Uterus (tissue), 2 donors: ENCODE measurements around the gene SMAD3.

Source experiments
- POLR2A ChIP-seq, 2 donors: fragments of 450-650 bp; IDR thresholded peaks; one replicate each; pipeline ENCODE4 v1.6.1; 2016; ENCODE audit warnings: antibody characterized with exemption in 2 of 2, mild to moderate bottlenecking in 1 of 2, moderate library complexity in 1 of 2
- TF ChIP-seq, protein P1 (sequence below), 4 experiments: fragments of 200-600 bp in 2 of 4; fragments of 450-650 bp in 2 of 4; sonication (generic) in 2 of 4; IDR thresholded peaks; one replicate each; pipeline ENCODE4 v1.5.1; 2016 to 2019; ENCODE audit warnings: antibody characterized with exemption in 4 of 4, mild to moderate bottlenecking in 2 of 4, moderate library complexity in 1 of 4

DNA sequence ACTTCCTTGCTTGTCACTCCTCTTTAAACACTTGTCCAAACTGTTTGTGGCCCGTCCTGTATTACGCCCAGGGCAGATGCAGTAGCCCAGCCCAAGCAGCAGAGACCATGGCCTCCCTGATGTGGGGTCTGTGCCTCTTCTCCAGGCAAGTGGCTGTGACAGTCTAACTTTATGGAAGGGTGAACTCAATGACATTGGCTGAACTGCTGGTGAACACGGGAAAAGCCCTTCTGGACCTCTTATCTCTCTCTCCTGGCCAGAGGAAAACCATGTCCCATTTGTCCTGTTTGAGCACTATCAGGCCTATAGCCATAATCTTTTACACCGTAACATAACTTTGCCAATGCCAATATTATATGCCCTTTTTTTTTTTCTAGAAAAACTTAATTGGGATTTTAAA lies 67.6 kb downstream of the SMAD3 start:
- TF ChIP-seq, protein P1, sequence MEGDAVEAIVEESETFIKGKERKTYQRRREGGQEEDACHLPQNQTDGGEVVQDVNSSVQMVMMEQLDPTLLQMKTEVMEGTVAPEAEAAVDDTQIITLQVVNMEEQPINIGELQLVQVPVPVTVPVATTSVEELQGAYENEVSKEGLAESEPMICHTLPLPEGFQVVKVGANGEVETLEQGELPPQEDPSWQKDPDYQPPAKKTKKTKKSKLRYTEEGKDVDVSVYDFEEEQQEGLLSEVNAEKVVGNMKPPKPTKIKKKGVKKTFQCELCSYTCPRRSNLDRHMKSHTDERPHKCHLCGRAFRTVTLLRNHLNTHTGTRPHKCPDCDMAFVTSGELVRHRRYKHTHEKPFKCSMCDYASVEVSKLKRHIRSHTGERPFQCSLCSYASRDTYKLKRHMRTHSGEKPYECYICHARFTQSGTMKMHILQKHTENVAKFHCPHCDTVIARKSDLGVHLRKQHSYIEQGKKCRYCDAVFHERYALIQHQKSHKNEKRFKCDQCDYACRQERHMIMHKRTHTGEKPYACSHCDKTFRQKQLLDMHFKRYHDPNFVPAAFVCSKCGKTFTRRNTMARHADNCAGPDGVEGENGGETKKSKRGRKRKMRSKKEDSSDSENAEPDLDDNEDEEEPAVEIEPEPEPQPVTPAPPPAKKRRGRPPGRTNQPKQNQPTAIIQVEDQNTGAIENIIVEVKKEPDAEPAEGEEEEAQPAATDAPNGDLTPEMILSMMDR (IDR thresholded peaks at IDR 0.05) = no peak
- TF ChIP-seq POLR2A (IDR thresholded peaks at IDR 0.05) = no peak
